Thoracic aorta (tissue), 2 donors: ENCODE results near the gene MYOC. TPM values are rescaled to one million over a fixed set of nuclear protein-coding genes. Genes with fewer than 3 reads are reported as not detected.
"Not testable (repeated sequence)": the region's sequence is repeated elsewhere in the genome, so short reads cannot be mapped to it uniquely, and the experiment has no call there.

Source experiments
- ATAC-seq: fragments of 150-250 bp; one replicate; pipeline ENCODE4 v1.8.0; 2017; ENCODE audit warnings: low read depth; ENCODE audit not compliant: insufficient number of reproducible peaks, low FRiP score
- DNase-seq: peaks from one replicate; pipeline ENCODE4 v3.0.0-alpha.2; 2020; ENCODE audit warnings: low spot score
- H3K27ac ChIP-seq, 2 donors: fragments of 200-600 bp; sonication (generic); 1 replicate in 1 of 2; 2 replicates in 1 of 2; pipeline ENCODE4 v1.5.1; 2016; ENCODE audit warnings: mild to moderate bottlenecking in 2 of 2, moderate library complexity in 2 of 2
- H3K27me3 ChIP-seq: fragments of 200-600 bp; sonication (generic); replicated peaks from 2 replicates; pipeline ENCODE4 v1.6.0; 2016; ENCODE audit warnings: mild to moderate bottlenecking; ENCODE audit not compliant: insufficient read depth
- H3K36me3 ChIP-seq: fragments of 200-600 bp; sonication (generic); one replicate; pipeline ENCODE4 v1.5.1; 2016
- H3K4me1 ChIP-seq, 2 donors: fragments of 200-600 bp; sonication (generic); 1 replicate in 1 of 2; 2 replicates in 1 of 2; pipeline versions ENCODE4 v1.5.1 to v1.6.0; 2016; ENCODE audit warnings: low read depth in 2 of 2, mild to moderate bottlenecking in 1 of 2; ENCODE audit not compliant: control insufficient read depth in 1 of 2
- H3K4me3 ChIP-seq: fragments of 200-600 bp; sonication (generic); 2 replicates; pipeline ENCODE4 v1.5.1; 2016; ENCODE audit warnings: mild to moderate bottlenecking
- H3K9me3 ChIP-seq: fragments of 200-600 bp; sonication (generic); 2 replicates; pipeline ENCODE4 v1.5.1; 2016
- total RNA-seq, 2 donors: library from RNA; depleted of rRNA; stranded (reverse); fragments of >200 nt; gene quantifications; one replicate each; pipeline versions ENCODE4 v1.1.0 to v1.2.3, GENCODE V29; 2016
- TF ChIP-seq, protein P1 (sequence below): fragments of 200-600 bp; sonication (generic); IDR thresholded peaks from one replicate; pipeline ENCODE4 v1.5.1; 2019; ENCODE audit warnings: antibody characterized with exemption

MYOC gene
- total RNA-seq: 10 to 100 TPM; 37.2 to 38.4 TPM

DNA sequence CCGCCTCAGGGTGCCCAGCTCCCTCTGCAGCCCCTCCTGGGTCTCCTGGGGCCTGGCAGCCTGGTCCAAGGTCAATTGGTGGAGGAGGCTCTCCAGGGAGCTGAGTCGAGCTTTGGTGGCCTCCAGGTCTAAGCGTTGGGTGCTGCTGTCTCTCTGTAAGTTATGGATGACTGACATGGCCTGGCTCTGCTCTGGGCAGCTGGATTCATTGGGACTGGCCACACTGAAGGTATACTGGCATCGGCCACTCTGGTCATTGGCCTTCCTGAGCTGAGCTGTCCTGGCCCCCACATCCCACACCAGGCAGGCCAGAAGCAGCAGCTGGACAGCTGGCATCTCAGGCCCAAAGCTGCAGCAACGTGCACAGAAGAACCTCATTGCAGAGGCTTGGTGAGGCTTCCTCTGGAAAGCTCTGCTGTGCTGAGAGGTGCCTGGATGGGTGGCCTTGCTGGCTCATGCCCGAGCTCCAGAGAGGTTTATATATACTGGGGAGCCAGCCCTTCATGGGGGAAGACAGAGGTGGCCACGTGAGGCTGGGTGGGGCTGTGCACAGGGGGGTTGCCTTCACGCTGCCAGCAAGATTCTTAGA, at the start of gene MYOC:
TSS of gene MYOC (minus strand) at position 455 of the 589 bp plus-strand sequence. CDS start at position 378, 77 bp downstream.
- Histone ChIP-seq H3K4me1 (peaks cover 36 to 58% of the 10 kb centered on the region in 2 donors), H3K27me3 (no peaks in the 10 kb centered on the region), H3K36me3 (no peaks in the 10 kb centered on the region), H3K27ac (peak within 1 kb of the TSS; percentile 87), H3K9me3 (no peaks in the 10 kb centered on the region), H3K4me3 (no peak within 1 kb of the TSS)
- no peak for DNase-seq
- ATAC-seq: no peak
- TF ChIP-seq, protein P1, sequence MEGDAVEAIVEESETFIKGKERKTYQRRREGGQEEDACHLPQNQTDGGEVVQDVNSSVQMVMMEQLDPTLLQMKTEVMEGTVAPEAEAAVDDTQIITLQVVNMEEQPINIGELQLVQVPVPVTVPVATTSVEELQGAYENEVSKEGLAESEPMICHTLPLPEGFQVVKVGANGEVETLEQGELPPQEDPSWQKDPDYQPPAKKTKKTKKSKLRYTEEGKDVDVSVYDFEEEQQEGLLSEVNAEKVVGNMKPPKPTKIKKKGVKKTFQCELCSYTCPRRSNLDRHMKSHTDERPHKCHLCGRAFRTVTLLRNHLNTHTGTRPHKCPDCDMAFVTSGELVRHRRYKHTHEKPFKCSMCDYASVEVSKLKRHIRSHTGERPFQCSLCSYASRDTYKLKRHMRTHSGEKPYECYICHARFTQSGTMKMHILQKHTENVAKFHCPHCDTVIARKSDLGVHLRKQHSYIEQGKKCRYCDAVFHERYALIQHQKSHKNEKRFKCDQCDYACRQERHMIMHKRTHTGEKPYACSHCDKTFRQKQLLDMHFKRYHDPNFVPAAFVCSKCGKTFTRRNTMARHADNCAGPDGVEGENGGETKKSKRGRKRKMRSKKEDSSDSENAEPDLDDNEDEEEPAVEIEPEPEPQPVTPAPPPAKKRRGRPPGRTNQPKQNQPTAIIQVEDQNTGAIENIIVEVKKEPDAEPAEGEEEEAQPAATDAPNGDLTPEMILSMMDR: no peak

DNA sequence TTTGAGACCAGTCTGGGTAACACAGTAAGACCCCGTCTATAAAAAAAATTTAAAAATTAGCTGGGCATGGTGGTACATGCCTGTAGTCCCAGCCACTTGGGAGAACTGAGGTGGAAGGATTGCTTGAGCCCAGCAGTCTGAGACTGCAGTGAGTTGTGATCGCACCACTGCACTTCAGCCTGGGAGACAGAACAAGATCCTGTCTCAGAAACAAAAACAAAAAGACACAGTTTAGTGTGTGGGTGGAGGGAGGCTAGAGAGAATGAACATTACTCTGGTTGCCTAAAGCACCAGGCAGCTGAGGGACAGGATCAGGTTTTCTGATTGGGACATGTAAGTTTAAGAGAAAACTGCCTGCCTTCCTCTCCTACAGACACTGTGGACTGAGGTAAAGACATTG, 47.0 kb upstream of the MYOC start:
- no peak overlapping the region for H3K27ac ChIP-seq
- ATAC-seq (no peak), DNase-seq (no peak)
- H3K36me3 ChIP-seq: no peaks in the 10 kb centered on the region
- H3K4me1 ChIP-seq: no peaks in the 10 kb centered on the region
- H3K9me3 ChIP-seq: no peaks in the 10 kb centered on the region
- TF ChIP-seq, protein P1: no peak
- no peaks in the 10 kb centered on the region for H3K27me3 ChIP-seq
- no peak overlapping the region for H3K4me3 ChIP-seq

DNA sequence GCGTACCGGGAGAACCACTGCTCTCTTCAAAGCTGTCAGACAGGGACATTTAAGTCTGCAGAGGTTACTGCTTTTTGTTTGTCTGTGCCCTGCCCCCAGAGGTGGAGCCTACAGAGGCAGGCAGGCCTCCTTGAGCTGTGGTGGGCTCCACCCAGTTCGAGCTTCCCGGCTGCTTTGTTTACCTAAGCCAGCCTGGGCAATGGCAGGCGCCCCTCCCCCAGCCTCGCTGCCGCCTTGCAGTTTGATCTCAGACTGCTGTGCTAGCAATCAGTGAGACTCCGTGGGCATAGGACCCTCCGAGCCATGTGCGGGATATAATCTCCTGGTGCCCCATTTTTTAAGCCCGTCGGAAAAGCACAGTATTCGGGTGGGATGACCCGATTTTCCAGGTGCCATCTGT, 43.3 kb upstream of the MYOC start:
- not testable (repeated sequence) for H3K27me3 ChIP-seq, ATAC-seq, DNase-seq, H3K4me1 ChIP-seq, H3K4me3 ChIP-seq, H3K27ac ChIP-seq, H3K36me3 ChIP-seq, H3K9me3 ChIP-seq

DNA sequence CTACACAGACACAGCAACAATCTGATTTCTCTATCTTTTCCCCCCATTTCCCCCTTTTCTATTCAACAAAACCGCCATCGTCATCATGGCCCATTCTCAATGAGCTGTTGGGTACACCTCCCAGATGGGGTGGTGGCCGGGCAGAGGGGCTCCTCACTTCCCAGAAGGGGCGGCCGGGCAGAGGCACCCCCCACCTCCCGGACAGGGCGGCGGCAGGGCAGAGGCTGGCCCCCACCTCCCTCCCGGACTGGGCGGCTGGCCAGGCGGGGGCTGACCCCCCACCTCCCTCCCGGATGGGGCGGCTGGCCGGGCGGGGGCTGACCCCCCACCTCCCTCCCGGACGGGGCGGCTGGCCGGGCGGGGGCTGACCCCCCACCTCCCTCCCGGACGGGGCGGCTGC, 41.1 kb upstream of the MYOC start:
- not testable (repeated sequence) for ATAC-seq, H3K9me3 ChIP-seq, H3K27me3 ChIP-seq, H3K27ac ChIP-seq, H3K4me3 ChIP-seq, H3K4me1 ChIP-seq, DNase-seq, H3K36me3 ChIP-seq

DNA sequence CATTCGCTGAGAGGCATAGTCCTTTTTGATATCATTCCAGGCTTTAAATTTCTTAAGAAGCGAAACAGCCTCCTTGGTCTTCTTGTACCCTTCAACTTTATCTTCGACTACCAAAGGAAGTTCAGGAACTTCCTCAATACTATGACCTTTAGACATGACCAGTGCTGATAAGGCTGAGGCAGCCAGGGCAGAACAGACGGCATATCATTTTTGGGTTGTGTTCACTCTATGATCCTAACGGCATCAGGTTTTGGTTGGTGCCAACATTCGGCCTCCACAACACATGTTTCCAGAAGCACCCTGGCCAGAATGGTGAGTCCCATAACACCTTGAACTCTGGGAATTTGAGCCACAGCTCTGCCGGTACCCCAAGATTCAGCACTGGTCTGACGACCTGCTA, 31.4 kb upstream of the MYOC start:
- Histone ChIP-seq H3K9me3 (no peaks in the 10 kb centered on the region), H3K4me1 (no peaks in the 10 kb centered on the region), H3K36me3 (no peaks in the 10 kb centered on the region), H3K27ac (no peak overlapping the region), H3K4me3 (no peak overlapping the region), H3K27me3 (no peaks in the 10 kb centered on the region)
- ATAC-seq: no peak
- DNase-seq: no peak
- TF ChIP-seq, protein P1: no peak

DNA sequence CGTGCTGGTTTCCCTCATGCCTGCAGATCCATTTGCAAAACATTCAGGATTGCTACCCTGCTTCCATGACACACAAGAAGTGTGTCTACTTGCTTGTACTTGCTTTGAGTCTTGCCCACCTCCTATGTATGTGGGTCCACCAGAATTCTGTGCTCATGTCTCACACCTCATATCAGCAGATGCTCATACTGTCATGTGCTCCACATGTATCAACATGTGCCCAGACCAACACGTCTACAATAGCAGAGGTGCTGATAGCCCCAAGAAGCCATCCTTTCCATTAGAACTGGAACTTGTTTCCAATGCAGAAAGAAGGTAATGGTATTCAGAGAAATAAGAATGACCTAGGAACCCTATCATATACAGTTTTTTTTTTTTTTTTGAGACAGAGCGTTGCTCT, 27.9 kb upstream of the MYOC start:
- no peak for DNase-seq
- no peaks in the 10 kb centered on the region for H3K9me3 ChIP-seq
- no peaks in the 10 kb centered on the region for H3K27me3 ChIP-seq
- ATAC-seq: no peak
- TF ChIP-seq, protein P1: no peak
- H3K36me3 ChIP-seq: no peaks in the 10 kb centered on the region
- H3K4me1 ChIP-seq: peaks cover 0 to 7% of the 10 kb centered on the region in 2 donors
- no peak overlapping the region for H3K4me3 ChIP-seq
- no peak overlapping the region for H3K27ac ChIP-seq
